Ishikawa (cell line): ENCODE results near the gene MATN1.
A peak's percentile ranks its signal among the peaks of the same experiment; 100 is the strongest.

Source experiments
- CEBPB ChIP-seq: IDR thresholded peaks from 2 replicates; pipeline ENCODE4 v1.6.1; 2012
- CREB1 ChIP-seq: IDR thresholded peaks from 2 replicates; pipeline ENCODE4 v1.6.1; 2012; ENCODE audit warnings: low read depth
- EGR1 ChIP-seq: IDR thresholded peaks from 2 replicates; pipeline ENCODE4 v1.6.1; 2012
- EP300 ChIP-seq: IDR thresholded peaks from 2 replicates; pipeline ENCODE4 v1.6.1; 2012; ENCODE audit warnings: borderline replicate concordance
- FOXM1 ChIP-seq: IDR thresholded peaks from 2 replicates; pipeline ENCODE4 v1.6.1; 2012; ENCODE audit warnings: low read depth, borderline replicate concordance
- MAX ChIP-seq: IDR thresholded peaks from 2 replicates; pipeline ENCODE4 v1.6.1; 2012
- NFIC ChIP-seq: IDR thresholded peaks from 2 replicates; pipeline ENCODE4 v1.6.1; 2012
- RAD21 ChIP-seq: IDR thresholded peaks from 2 replicates; pipeline ENCODE4 v1.6.1; 2012; ENCODE audit warnings: low read depth
- REST ChIP-seq: IDR thresholded peaks from 2 replicates; pipeline ENCODE4 v1.6.1; 2012; ENCODE audit warnings: low read depth, mild to moderate bottlenecking
- TAF1 ChIP-seq: IDR thresholded peaks from 2 replicates; pipeline ENCODE4 v1.6.1; 2012; ENCODE audit warnings: low read depth, mild to moderate bottlenecking
- TCF12 ChIP-seq: IDR thresholded peaks from 2 replicates; pipeline ENCODE4 v1.6.1; 2012; ENCODE audit warnings: low read depth
- TEAD4 ChIP-seq: IDR thresholded peaks from 2 replicates; pipeline ENCODE4 v1.6.1; 2012
- USF1 ChIP-seq: IDR thresholded peaks from 2 replicates; pipeline ENCODE4 v1.6.1; 2012
- YY1 ChIP-seq: IDR thresholded peaks from 2 replicates; pipeline ENCODE4 v1.6.1; 2012; ENCODE audit warnings: low read depth

GRCh38 chr1:30721812-30722537 is 1.4 kb downstream of the MATN1 start:
- TF ChIP-seq RAD21 (no peak), TAF1 (no peak), REST (no peak), EP300 (no peak), EGR1 (no peak), TEAD4 (no peak; the same call in 1 of the 2 replicates), CEBPB (no peak), YY1 (0 out of 2 replicates have a peak, but pooled peaks have one; percentile 28), MAX (no peak), TCF12 (no peak), CREB1 (no peak), FOXM1 (no peak), NFIC (peak; percentile 91), USF1 (no peak)
